ENCODE results near the gene PKN1.
"Not testable (repeated sequence)": the region's sequence is repeated elsewhere in the genome, so short reads cannot be mapped to it uniquely, and the experiment has no call there.

Gene PKN1

GRCh38 chr19:14433554-14434501, 722 bp downstream of the PKN1 start:
- DNase-seq = peak; percentile 48

DNA sequence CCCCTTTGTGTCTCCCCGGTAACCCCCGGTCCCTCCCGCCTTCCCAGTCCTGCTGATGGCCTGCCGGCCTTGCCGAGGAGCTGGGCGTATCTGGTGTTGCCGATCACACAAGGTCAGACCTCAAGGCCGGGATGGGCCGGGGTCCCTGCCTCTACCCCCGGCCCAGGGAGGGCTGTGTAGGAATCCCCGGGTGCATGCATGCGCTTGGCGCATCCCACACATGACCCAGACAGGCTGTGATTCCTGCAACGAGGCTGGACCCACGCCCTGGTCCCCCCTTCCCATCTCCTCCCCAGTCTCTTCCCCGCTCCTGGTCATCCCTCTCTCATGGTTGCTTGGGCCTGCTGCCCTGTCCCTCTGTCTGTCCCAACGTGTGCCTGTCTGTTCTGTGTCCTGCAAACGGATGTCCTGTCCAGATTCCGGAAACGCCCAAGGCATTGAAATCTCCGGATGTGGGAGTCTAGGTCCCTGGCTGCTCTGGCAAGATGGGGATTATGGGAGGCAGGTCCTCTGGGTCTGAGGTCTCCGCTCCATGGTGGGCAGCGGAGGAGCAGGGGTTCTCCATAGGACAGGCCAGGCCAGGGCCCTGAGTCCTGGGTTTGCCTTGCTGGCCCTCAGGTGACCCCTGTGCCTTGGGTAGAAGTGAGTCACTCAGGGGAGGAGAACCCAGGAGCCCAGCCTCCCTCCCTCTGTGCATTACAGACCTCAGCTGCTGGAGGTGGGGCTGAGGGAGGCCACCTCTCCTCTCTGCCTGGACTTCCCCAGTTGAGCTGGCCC, 1.6 kb downstream of the PKN1 start:
- DNase-seq = no peak

- no peak for DNase-seq
These were observed 2.4 kb downstream of the PKN1 start for GRCh38 chr19:14435320-14436050.

DNA sequence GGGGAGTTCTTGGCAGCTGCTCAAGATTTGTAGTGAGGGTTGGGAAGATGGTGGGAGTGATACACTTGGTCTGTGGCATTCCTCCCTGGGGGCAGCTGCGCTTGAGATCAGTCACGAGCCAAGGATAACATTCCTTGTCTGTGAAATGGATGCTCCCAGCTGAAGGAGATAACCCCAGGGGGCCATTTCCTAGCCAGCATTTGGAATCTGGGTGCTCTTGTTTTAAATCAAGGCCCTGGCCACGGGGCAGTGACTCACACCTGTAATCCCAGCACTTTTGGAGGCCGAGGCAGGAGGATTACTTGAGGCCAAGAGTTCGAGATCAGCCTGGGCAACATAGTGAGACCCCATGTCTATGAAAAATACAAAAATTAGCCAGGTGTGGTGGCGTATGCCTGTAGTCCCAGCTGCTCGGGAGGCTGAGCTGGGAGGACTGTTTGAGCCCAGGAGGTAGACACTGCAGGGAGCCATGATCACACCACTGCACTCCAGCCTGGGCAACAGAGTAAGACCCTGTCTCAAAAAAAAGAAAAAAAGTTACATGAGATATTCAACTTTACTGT, 4.6 kb downstream of the PKN1 start:
- DNase-seq = no peak

DNA sequence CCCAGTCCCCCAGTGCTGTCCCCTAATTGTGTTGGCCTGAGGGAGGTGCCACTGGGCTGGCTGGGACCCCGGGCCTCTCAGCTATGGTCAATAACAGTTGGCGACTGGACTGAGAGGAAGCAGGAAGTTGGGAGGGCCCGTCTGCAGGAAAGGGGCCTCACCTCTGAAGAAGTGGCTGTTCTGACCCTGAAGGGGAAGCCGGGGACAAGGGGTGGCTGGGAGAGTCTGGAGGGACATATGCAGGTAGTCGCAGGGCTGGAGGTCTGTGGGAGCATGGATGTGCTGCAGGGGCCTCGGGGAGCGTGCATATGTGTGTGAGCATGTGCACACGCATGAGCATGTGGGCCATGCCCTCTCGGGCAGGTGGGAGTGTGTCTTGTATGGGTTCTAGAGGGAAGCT, 5.9 kb downstream of the PKN1 start:
- peak; percentile 10 for DNase-seq

- peak; percentile 62 for DNase-seq
These were observed 6.9 kb downstream of the PKN1 start for GRCh38 chr19:14440049-14440448.

DNA sequence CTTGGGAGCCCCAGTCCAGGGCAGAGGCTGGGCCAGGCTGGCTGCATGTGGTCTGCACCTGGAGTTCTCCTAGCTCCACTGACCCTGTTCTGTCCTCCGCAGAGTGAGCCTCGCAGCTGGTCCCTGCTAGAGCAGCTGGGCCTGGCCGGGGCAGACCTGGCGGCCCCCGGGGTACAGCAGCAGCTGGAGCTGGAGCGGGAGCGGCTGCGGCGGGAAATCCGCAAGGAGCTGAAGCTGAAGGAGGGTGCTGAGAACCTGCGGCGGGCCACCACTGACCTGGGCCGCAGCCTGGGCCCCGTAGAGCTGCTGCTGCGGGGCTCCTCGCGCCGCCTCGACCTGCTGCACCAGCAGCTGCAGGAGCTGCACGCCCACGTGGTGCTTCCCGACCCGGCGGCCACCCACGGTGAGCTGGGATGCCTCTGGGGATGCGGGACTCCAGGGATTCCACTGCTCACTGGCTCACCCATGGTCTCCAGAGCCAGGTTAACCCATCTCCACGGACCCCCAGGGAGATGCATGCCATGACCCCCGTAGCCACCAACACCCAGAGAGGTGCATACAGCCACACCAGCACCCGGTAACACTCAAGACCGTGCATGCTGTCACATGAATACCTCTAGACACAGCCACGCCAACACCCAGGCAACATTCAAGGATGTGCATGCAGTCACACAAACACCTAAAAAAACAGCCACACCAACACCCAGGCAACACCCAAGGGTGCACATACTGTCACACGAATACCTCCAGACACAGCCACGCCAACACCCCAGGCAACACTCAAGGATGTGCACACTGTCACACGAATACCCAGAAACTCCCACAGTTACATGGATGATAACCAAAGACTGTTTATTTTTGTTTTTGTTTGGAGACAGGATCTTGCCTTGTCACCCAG, 8.2 kb downstream of the PKN1 start:
- DNase-seq = peak; percentile 50

GRCh38 chr19:14442891-14443631, 10.0 kb downstream of the PKN1 start:
- peak; percentile 17 for DNase-seq

- peak; percentile 3 for DNase-seq
These were observed 10.6 kb downstream of the PKN1 start for GRCh38 chr19:14443632-14444216.

GRCh38 chr19:14446336-14447036, 13.4 kb downstream of the PKN1 start:
- peak; percentile 3 for DNase-seq

GRCh38 chr19:14449321-14449720, 16.2 kb downstream of the PKN1 start:
- DNase-seq = peak; percentile 3

- DNase-seq = peak; percentile 28
These were observed 17.2 kb downstream of the PKN1 start for GRCh38 chr19:14450168-14450874.

DNA sequence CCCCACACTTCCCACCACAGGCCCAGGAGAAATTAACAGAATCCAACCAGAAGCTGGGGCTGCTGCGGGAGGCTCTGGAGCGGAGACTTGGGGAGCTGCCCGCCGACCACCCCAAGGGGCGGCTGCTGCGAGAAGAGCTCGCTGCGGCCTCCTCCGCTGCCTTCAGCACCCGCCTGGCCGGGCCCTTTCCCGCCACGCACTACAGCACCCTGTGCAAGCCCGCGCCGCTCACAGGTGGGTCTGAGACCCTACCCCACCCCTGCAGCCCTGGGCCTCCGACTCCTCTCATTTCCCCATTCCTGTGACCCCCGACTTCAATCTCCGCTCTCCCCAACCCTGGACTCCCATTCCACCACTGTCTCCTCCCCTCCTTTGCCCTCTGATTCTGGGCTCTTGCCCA, 17.8 kb downstream of the PKN1 start:
- DNase-seq = no peak

DNA sequence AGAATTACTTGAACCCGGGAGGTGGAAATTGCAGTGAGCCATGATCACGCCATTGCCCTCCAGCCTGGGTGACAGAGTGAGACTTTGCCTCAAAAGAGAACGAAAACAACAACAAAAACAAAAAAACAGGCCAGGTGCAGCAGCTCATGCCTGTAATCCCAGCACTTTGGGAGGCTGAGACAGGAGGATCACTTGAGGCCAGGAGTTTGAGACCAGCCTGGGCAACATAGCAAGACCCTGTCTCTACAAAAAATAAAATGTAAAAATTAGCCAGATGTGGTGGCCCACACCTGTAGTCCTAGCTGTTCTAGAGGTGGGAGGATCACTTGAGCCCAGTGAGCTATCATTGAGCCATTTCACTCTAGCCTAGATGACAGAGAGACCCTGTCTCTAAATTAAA, 19.2 kb downstream of the PKN1 start:
- not testable (repeated sequence) for DNase-seq

DNA sequence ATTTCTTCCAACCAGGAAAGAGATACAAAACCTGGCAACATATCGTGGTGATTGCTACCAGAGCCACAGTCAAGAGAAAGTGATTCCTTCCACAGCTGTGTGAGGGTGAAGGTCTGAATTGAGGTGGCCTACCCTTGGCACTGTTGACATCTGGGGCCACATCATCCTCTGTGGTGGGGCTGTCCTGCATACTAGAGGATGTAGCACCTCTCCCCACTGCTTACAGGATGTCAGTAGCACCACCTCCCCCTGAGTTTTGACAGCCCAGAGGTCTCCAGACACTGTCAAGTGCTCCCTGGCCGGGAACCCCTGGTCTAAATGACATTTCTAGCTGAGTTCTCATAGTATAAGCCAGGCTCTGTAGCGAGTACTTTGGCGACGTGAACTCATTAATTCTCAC, 26.6 kb downstream of the PKN1 start:
- DNase-seq = no peak

GRCh38 chr19:14460935-14461334, 27.8 kb downstream of the PKN1 start:
- no peak for DNase-seq

- DNase-seq = not testable (repeated sequence)
These were observed 29.3 kb downstream of the PKN1 start for GRCh38 chr19:14462401-14462800.

GRCh38 chr19:14463747-14464146, 30.6 kb downstream of the PKN1 start:
- peak; percentile 12 for DNase-seq

- peak; percentile 25 for DNase-seq
These were observed 34.3 kb downstream of the PKN1 start for GRCh38 chr19:14467391-14467790.
